Activated CD8-positive, alpha-beta memory T cell treated with anti-CD3 and anti-CD28 coated beads for 36 hours (primary cell): ENCODE data around the gene GTF3C4. TPM values are rescaled to one million over a fixed set of nuclear protein-coding genes. Genes with fewer than 3 reads are reported as not detected.

Experiments
- total RNA-seq, 2 experiments: library from RNA; stranded (reverse); gene quantifications; one replicate each; pipeline ENCODE4 v1.2.3, GENCODE V29; 2021

The GTF3C4 gene
- total RNA-seq, 2 experiments from 2014 or later: 21.0 to 21.3 TPM

Other genes with a start within 250 kb of the GTF3C4 start
- gene BARHL1, start 87.9 kb upstream of the GTF3C4 start, total RNA-seq: not detected
- 10 to 100 TPM; 31.0 to 32.6 TPM for gene DDX31, start 481 bp upstream of the GTF3C4 start, total RNA-seq
- under 1 TPM in 1 of 2 experiments, not detected in 1; 0.11 TPM for gene AK8, start 207.8 kb downstream of the GTF3C4 start, total RNA-seq
- 1 to 10 TPM; 1.9 TPM for gene SPACA9, start 208.4 kb downstream of the GTF3C4 start, total RNA-seq